Ovary (tissue), 3 donors: ENCODE data around the gene EYS.

ENCODE experiments used
- EP300 ChIP-seq: sonication (generic); formaldehyde crosslinking; IDR thresholded peaks from one replicate; pipeline ENCODE4 v1.6.1; 2017; ENCODE audit warnings: antibody characterized with exemption
- POLR2A ChIP-seq: fragments of 450-650 bp; IDR thresholded peaks from one replicate; pipeline ENCODE4 v1.6.1; 2017; ENCODE audit warnings: antibody characterized with exemption, mild to moderate bottlenecking, moderate library complexity
- TF ChIP-seq, protein P1 (sequence below), 3 donors: fragments of 450-650 bp in 2 of 3; fragments of 200-600 bp in 1 of 3; IDR thresholded peaks; one replicate each; pipeline versions ENCODE4 v1.5.1 to v1.8.0; 2016 to 2022; ENCODE audit warnings: antibody characterized with exemption in 3 of 3, mild to moderate bottlenecking in 1 of 3
- donor health status: DM: no; HTN: no; CAD: no.

DNA sequence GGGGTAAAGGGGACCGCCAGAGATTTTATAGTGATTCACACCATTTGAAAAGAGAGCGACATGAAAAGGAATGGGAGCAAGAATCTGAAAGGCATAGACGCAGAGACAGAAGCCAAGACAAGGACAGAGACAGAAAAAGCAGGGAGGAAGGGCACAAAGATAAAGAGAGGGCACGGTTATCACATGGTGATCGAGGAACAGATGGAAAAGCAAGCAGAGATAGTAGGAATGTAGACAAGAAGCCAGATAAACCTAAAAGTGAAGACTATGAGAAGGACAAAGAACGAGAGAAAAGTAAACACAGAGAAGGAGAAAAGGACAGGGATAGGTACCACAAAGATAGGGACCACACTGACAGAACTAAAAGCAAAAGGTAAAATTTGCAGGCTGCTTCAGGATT is 1993.7 kb downstream of the EYS start:
- TF ChIP-seq, protein P1, sequence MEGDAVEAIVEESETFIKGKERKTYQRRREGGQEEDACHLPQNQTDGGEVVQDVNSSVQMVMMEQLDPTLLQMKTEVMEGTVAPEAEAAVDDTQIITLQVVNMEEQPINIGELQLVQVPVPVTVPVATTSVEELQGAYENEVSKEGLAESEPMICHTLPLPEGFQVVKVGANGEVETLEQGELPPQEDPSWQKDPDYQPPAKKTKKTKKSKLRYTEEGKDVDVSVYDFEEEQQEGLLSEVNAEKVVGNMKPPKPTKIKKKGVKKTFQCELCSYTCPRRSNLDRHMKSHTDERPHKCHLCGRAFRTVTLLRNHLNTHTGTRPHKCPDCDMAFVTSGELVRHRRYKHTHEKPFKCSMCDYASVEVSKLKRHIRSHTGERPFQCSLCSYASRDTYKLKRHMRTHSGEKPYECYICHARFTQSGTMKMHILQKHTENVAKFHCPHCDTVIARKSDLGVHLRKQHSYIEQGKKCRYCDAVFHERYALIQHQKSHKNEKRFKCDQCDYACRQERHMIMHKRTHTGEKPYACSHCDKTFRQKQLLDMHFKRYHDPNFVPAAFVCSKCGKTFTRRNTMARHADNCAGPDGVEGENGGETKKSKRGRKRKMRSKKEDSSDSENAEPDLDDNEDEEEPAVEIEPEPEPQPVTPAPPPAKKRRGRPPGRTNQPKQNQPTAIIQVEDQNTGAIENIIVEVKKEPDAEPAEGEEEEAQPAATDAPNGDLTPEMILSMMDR (IDR thresholded peaks at IDR 0.05) = no peak
- TF ChIP-seq POLR2A (no peak), EP300 (no peak)
